Kidney (tissue), 14 donors: Measurements from ENCODE around the gene CCDC38. TPM values are rescaled to one million over a fixed set of nuclear protein-coding genes. Genes with fewer than 3 reads are reported as not detected.

Experiments
- DNase-seq, 5 donors: peaks; one replicate each; pipeline ENCODE4 v3.0.0-alpha.2; 2013 to 2020
- FAIRE-seq: peaks from 2 replicates; lab custom pipeline; 2012; peaks lifted over from hg19 to GRCh38; lab: Jason Lieb, UNC
- H3K27ac ChIP-seq, 2 donors: one replicate each; pipeline ENCODE4 v1.7.0; 2013; ENCODE audit warnings: low read depth in 2 of 2, low read length in 2 of 2, inconsistent platforms in 1 of 2
- H3K27me3 ChIP-seq: one replicate; pipeline ENCODE4 v1.7.1; 2013; ENCODE audit warnings: low read length, inconsistent platforms; ENCODE audit not compliant: control insufficient read depth, insufficient read depth
- H3K36me3 ChIP-seq, 3 donors: one replicate each; pipeline versions ENCODE4 v1.7.0 to v1.7.1; 2013; ENCODE audit warnings: low read length in 3 of 3, control low read depth in 1 of 3, inconsistent platforms in 1 of 3; ENCODE audit not compliant: insufficient read depth in 3 of 3, control insufficient read depth in 2 of 3
- H3K4me1 ChIP-seq, 3 donors: one replicate each; pipeline versions ENCODE4 v1.7.0 to v1.7.1; 2013; ENCODE audit warnings: low read length in 3 of 3, inconsistent platforms in 1 of 3, low read depth in 1 of 3; ENCODE audit not compliant: control insufficient read depth in 2 of 3, insufficient read depth in 2 of 3
- H3K4me3 ChIP-seq, 3 donors: one replicate each; pipeline versions ENCODE4 v1.7.0 to v1.8.1; 2013; ENCODE audit warnings: low read length in 3 of 3, control low read depth in 1 of 3, inconsistent platforms in 1 of 3
- H3K9ac ChIP-seq, 3 donors: one replicate each; pipeline versions ENCODE4 v1.7.0 to v1.7.1; 2013; ENCODE audit warnings: low read length in 3 of 3, control low read depth in 1 of 3, inconsistent platforms in 1 of 3
- H3K9me3 ChIP-seq, 3 donors: one replicate each; pipeline versions ENCODE4 v1.7.0 to v1.7.1; 2013; ENCODE audit warnings: low read length in 3 of 3, control low read depth in 1 of 3, inconsistent platforms in 1 of 3; ENCODE audit not compliant: control insufficient read depth in 2 of 3, insufficient read depth in 1 of 3
- CTCF ChIP-seq: IDR thresholded peaks from 3 replicates; pipeline ENCODE4 v1.5.1; 2012; ENCODE audit warnings: mild to moderate bottlenecking, moderate library complexity, borderline replicate concordance; ENCODE audit not compliant: insufficient read depth; ENCODE audit errors: extremely low read depth
- intact Hi-C: fragments of 100-400 bp; cut with DNase I; formaldehyde crosslinking; loops from one replicate; pipeline ENCODE4 v1.11.1; 2022
- polyA plus RNA-seq: library from polyadenylated mRNA; stranded (reverse); fragments of 350-450 nt; fragmentation: Illumina TruSeq; extraction: RNeasy Lipid Tissue Mini Kit (QIAGEN cat#74804); gene quantifications from one replicate; pipeline ENCODE4 v1.2.3, GENCODE V29; 2014; ENCODE audit warnings: low read depth, low replicate concordance; ENCODE audit not compliant: insufficient read depth
- total RNA-seq: library from RNA; stranded (reverse); fragmentation: NEBNext Ultra II Directional; extraction: Animal tissue kit (Norgen Biotek cat#: 25700); gene quantifications from one replicate; pipeline ENCODE4 v1.2.1, GENCODE V29; 2021
- donor health status: control.
- donor health status: control.
- donor health status: control.
- donor health status: control.
- donor health status: control.
- donor health status: DM: yes; HTN: yes; CAD: no.
- donor health status: Normal renal cell carcinoma (clear cell type).

The CCDC38 gene
- total and polyA plus RNA-seq, 2 donors from 2014 or later, result 0.31 TPM; not detected in 1

GRCh38 chr12:95940514-95940913 lies 1.9 kb downstream of the CCDC38 start:
- intact Hi-C loops, result no loop called here
- Histone ChIP-seq H3K9me3 (no peaks in the 10 kb centered on the region), H3K4me1 (peaks cover 0 to 5% (median 0%) of the 10 kb centered on the region in 3 donors), H3K27me3 (no peaks in the 10 kb centered on the region), H3K9ac (no peak overlapping the region), H3K27ac (no peak overlapping the region), H3K36me3 (no peaks in the 10 kb centered on the region), H3K4me3 (no peak overlapping the region)
- no peak for DNase-seq
- no peak for FAIRE-seq
- no peak for TF ChIP-seq CTCF

GRCh38 chr12:95922231-95922630 lies 20.2 kb downstream of the CCDC38 start:
- no peak overlapping the region for H3K4me3 ChIP-seq
- H3K27ac ChIP-seq, result no peak overlapping the region
- intact Hi-C loops, result no loop called here
- no peaks in the 10 kb centered on the region for H3K9me3 ChIP-seq
- H3K36me3 ChIP-seq, result no peaks in the 10 kb centered on the region
- no peak for TF ChIP-seq CTCF
- FAIRE-seq (no peak), DNase-seq (no peak)
- no peaks in the 10 kb centered on the region for H3K4me1 ChIP-seq
- no peaks in the 10 kb centered on the region for H3K27me3 ChIP-seq
- no peak overlapping the region for H3K9ac ChIP-seq

- DNase-seq (no peak), FAIRE-seq (no peak)
- no peaks in the 10 kb centered on the region for H3K9me3 ChIP-seq
- intact Hi-C loops, result no loop called here
- H3K4me1 ChIP-seq, result no peaks in the 10 kb centered on the region
- H3K27ac ChIP-seq, result no peak overlapping the region
- H3K36me3 ChIP-seq, result no peaks in the 10 kb centered on the region
- TF ChIP-seq CTCF, result no peak
- H3K27me3 ChIP-seq, result no peaks in the 10 kb centered on the region
- no peak overlapping the region for H3K4me3 ChIP-seq
- no peak overlapping the region for H3K9ac ChIP-seq
Measured at GRCh38 chr12:95919110-95919509, 23.3 kb downstream of the CCDC38 start.
